ENCODE data around the gene NTNG2.

The NTNG2 gene

DNA sequence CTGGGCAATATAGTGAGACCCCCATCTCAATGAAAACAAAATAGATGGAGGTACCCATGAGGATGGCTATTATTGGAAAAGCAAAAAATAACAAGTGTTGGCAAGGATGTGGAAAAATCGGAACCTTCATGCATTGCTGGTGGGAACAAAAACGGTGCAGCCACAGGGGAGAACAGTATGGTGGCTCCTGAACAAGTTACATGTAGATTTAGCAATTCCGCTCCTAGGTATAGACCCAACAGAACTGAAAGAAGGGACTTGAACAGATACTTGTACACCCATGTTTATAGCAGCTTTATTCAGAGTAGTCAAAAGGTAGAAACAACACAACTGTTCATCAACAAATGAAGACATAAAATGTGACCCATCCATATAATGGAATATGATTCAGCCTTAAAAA, 43.0 kb downstream of the NTNG2 start:
- Histone ChIP-seq H3K9me3 (ENCODE audit: control insufficient read depth, insufficient read depth, low read length) (no peaks in the 10 kb centered on the region), H3K4me1 (ENCODE audit: control insufficient read depth, insufficient read depth, low read length) (peaks cover 7% of the 10 kb centered on the region; the same call in 1 of the 2 replicates), H3K27me3 (ENCODE audit: control insufficient read depth, insufficient read depth, low read length) (no peaks in the 10 kb centered on the region), H3K36me3 (ENCODE audit: control insufficient read depth, insufficient read depth, low read length) (no peaks in the 10 kb centered on the region), H3K9ac (ENCODE audit: low read depth, low read length) (no peak overlapping the region), H3K4me3 (ENCODE audit: low read depth, low read length) (no peak overlapping the region), H3K27ac (ENCODE audit: low read depth, low read length) (no peak overlapping the region)

DNA sequence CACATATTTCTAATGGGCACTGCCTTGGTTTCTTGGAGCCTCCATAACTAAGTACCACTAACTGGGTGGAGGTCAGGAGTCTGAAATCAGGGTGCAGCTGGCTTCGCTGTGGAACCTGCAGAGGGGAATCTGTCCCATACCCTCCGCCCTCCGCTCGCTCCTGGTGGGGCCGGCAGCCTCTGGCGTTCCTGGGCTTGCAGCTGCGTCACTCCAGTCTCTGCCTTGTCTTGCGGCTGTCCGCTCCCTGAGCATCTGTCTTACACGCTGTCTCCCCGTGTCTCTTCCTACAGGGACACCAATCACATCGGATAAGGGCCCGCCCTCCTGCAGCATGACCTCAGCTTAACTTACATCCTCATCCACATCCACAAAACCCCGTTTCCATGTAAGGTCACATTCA, 45.4 kb downstream of the NTNG2 start:
- Histone ChIP-seq H3K4me1 (ENCODE audit: control insufficient read depth, insufficient read depth, low read length) (peaks cover 4% of the 10 kb centered on the region; the same call in 1 of the 2 replicates), H3K9me3 (ENCODE audit: control insufficient read depth, insufficient read depth, low read length) (no peaks in the 10 kb centered on the region), H3K9ac (ENCODE audit: low read depth, low read length) (no peak overlapping the region), H3K27me3 (ENCODE audit: control insufficient read depth, insufficient read depth, low read length) (no peaks in the 10 kb centered on the region), H3K27ac (ENCODE audit: low read depth, low read length) (no peak overlapping the region), H3K36me3 (ENCODE audit: control insufficient read depth, insufficient read depth, low read length) (no peaks in the 10 kb centered on the region), H3K4me3 (ENCODE audit: low read depth, low read length) (no peak overlapping the region)

DNA sequence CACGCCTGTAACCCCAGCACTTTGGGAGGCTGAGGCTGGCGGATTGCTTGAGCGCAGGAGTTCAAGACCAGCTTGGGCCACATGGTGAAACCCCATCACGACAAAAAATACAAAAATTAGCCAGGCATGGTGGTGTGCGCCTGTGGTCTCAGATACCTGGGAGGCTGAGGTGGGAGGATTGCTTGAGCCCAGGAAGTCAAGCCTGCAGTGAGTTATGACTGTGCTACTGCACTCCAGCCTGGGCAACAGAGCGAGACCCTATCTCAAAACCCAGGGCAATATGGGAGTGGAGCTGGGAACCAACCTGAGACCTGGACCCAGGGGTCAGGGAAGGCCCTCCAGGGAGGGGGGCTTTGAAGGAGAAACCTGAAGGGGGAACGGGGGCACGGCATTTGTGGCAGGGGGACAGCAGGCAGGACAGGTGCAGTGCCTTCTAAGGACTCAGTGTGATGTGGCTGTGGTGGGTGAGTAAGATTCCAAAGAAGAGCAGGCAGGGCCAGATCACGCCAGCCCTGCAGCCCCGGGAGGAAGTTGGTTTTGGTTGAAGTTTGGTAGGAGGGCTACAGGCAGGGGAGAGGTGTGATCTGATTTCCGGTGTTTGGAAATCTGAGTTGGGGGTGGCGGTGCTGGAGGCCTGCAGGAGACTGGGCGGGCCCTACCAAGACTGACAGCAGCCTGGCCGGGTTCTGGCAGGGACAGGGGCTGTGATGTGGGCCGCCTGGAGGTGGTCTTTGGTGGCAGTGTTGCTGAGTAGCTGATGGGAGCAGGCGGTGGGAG, 46.2 kb downstream of the NTNG2 start:
- Histone ChIP-seq H3K27me3 (ENCODE audit: control insufficient read depth, insufficient read depth, low read length) (no peaks in the 10 kb centered on the region), H3K27ac (ENCODE audit: low read depth, low read length) (no peak overlapping the region), H3K36me3 (ENCODE audit: control insufficient read depth, insufficient read depth, low read length) (no peaks in the 10 kb centered on the region), H3K9ac (ENCODE audit: low read depth, low read length) (no peak overlapping the region), H3K4me1 (ENCODE audit: control insufficient read depth, insufficient read depth, low read length) (no peaks in the 10 kb centered on the region), H3K4me3 (ENCODE audit: low read depth, low read length) (no peak overlapping the region), H3K9me3 (ENCODE audit: control insufficient read depth, insufficient read depth, low read length) (no peaks in the 10 kb centered on the region)

DNA sequence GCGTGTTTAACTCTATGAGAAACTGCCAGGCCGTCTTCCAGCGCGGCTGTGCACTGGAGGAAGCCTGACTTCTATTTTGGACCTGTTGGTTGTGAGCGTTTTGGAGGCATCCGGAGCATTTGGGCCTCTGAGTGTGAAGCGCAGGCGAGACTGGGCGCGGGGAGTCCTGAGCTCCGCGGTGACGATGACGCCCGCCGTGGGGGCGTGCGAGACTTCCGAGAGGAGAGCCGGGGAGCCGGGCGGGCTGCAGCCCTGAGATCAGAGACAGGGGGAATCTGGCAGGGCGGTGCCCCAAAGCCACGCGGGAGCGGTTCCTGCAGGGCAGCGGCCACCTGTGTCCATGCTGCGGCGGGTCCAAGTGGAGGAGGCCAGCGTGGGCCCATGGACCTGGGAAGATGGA, 47.4 kb downstream of the NTNG2 start:
- H3K9ac ChIP-seq (ENCODE audit: low read depth, low read length) = no peak overlapping the region
- H3K36me3 ChIP-seq (ENCODE audit: control insufficient read depth, insufficient read depth, low read length) = no peaks in the 10 kb centered on the region
- H3K27ac ChIP-seq (ENCODE audit: low read depth, low read length) = no peak overlapping the region
- H3K4me3 ChIP-seq (ENCODE audit: low read depth, low read length) = no peak overlapping the region
- no peaks in the 10 kb centered on the region for H3K9me3 ChIP-seq (ENCODE audit: control insufficient read depth, insufficient read depth, low read length)
- no peaks in the 10 kb centered on the region for H3K27me3 ChIP-seq (ENCODE audit: control insufficient read depth, insufficient read depth, low read length)
- peaks cover 7% of the 10 kb centered on the region for H3K4me1 ChIP-seq (ENCODE audit: control insufficient read depth, insufficient read depth, low read length)

DNA sequence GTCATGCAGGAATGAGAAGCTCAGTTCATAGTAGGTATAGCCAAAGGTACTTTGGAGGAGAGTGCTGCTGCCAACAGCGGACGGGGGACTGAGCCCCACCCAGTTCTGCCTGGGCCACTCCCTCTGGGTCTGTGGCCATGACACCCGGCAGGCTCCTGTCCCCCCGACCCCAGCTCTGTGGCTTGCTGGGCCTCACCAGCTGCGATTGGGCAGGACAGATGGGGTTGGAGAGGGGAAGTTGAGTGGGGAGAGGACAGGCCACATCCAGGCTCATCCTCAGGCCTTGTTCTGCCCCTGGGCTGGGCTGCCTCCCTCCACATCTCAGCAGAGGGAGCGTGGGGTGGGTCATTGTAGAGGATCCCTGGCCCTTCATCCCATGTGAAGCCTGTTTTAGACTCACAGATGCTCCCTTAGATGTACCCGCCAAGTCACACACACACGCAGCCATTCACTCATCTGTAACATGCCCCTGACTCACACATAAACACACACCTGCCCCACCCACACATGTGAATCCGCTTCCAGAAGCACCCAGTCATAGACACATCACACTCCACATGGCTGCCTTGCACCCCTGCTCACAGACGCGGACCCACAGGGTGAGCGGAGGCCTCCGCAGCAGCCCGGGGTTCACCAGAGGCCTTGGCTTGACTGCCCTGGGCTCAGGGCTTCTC, 48.8 kb downstream of the NTNG2 start:
- no peaks in the 10 kb centered on the region for H3K9me3 ChIP-seq (ENCODE audit: control insufficient read depth, insufficient read depth, low read length)
- peaks cover 11% of the 10 kb centered on the region for H3K4me1 ChIP-seq (ENCODE audit: control insufficient read depth, insufficient read depth, low read length)
- H3K27ac ChIP-seq (ENCODE audit: low read depth, low read length) = no peak overlapping the region
- H3K4me3 ChIP-seq (ENCODE audit: low read depth, low read length) = no peak overlapping the region
- H3K27me3 ChIP-seq (ENCODE audit: control insufficient read depth, insufficient read depth, low read length) = no peaks in the 10 kb centered on the region
- H3K9ac ChIP-seq (ENCODE audit: low read depth, low read length) = no peak overlapping the region
- no peaks in the 10 kb centered on the region for H3K36me3 ChIP-seq (ENCODE audit: control insufficient read depth, insufficient read depth, low read length)

DNA sequence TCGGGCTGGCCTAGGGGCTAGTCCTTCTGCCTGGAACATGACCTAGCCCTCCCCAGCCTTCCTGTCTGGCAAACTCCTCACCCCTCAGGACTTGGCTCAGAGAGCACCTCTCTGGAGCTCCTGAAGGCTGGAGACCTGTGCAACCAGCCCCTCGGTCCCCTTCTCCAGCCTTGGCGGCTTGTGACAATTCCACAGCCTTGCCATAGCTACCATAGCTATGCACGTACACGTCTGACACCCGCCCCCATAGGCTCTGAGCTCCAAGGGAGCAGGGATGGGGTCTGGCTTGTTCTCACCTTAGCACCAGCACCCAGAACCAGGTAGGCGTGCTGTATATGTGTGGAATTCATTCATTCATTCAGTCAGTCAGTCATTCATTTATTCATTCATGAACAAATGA, 49.7 kb downstream of the NTNG2 start:
- Histone ChIP-seq H3K4me3 (ENCODE audit: low read depth, low read length) (no peak overlapping the region), H3K9ac (ENCODE audit: low read depth, low read length) (no peak overlapping the region), H3K4me1 (ENCODE audit: control insufficient read depth, insufficient read depth, low read length) (peaks cover 11% of the 10 kb centered on the region), H3K27ac (ENCODE audit: low read depth, low read length) (no peak overlapping the region), H3K36me3 (ENCODE audit: control insufficient read depth, insufficient read depth, low read length) (no peaks in the 10 kb centered on the region), H3K9me3 (ENCODE audit: control insufficient read depth, insufficient read depth, low read length) (no peaks in the 10 kb centered on the region), H3K27me3 (ENCODE audit: control insufficient read depth, insufficient read depth, low read length) (no peaks in the 10 kb centered on the region)

DNA sequence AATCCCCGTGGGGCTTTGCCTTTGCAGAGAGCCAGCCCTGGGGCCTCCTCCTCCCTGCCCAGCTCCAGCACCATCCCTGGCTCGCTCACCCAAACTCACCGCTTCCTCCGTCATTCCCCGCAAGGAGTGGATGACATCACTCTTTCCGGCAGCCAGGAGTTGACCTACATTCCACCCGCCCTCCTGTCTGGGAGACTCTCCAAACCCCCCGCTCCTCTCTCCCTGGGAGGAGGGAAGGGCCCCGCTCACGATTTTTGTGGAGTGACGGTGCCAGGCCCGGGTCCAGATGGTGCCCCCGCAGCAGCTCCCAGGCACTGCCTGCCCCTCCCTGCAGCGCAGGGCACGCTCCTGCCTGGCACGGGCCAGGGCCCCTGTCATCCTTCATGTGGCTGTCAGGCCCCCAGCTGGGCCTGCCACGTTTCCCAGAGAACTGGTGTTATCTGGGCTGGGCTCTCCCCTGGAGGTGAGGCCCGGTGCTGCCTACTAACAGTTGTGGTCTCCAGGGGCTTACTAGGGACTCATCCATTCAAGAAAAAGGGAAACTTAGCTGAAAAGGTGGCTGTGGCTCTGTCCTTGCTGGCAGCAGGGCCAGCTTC, 52.3 kb downstream of the NTNG2 start:
- Histone ChIP-seq H3K9me3 (ENCODE audit: control insufficient read depth, insufficient read depth, low read length) (no peaks in the 10 kb centered on the region), H3K36me3 (ENCODE audit: control insufficient read depth, insufficient read depth, low read length) (no peaks in the 10 kb centered on the region), H3K27me3 (ENCODE audit: control insufficient read depth, insufficient read depth, low read length) (no peaks in the 10 kb centered on the region), H3K9ac (ENCODE audit: low read depth, low read length) (0 out of 2 replicates have a peak overlapping the region, but pooled peaks have one; percentile 24), H3K4me3 (ENCODE audit: low read depth, low read length) (no peak overlapping the region; the same call in 1 of the 2 replicates), H3K4me1 (ENCODE audit: control insufficient read depth, insufficient read depth, low read length) (peaks cover 11% of the 10 kb centered on the region), H3K27ac (ENCODE audit: low read depth, low read length) (no peak overlapping the region)

DNA sequence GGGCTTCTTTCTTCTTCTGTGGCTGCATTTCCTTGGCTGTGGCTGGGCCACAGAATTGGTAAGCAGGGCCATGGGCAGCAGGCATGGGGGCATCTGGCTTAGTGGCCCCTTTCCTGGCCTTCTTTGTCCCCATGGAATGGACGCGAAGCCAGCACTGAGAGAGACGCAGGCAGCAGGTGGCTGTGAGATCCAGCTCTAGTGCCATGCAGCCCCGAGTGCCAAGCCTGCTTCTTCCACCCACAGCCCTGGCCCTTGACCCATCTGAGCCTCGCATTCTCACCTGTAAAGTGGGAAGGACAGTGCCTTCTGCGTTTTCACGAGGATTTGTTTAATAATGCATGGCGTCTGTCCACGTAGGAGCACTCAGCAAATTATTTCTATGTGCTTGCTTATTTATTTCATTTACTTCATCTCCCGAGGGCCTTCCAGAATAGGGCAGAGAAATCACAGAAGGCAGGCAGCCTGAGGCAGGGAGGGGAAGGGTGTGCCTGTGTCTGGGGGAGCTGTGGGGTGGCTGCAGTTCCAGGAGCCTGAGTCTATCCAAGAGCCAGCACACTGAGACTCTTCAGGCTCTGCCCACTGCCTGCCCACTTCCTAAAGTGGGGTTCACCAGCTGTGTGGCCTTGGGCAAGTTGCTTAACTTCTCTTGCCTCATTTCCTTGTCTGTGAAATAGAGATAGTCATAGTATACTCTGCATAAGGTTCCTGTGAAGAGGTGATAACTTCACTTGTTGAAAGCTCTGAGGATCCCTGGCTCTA, 55.2 kb downstream of the NTNG2 start:
- Histone ChIP-seq H3K27ac (ENCODE audit: low read depth, low read length) (no peak overlapping the region), H3K4me3 (ENCODE audit: low read depth, low read length) (no peak overlapping the region), H3K4me1 (ENCODE audit: control insufficient read depth, insufficient read depth, low read length) (peaks cover 11% of the 10 kb centered on the region), H3K27me3 (ENCODE audit: control insufficient read depth, insufficient read depth, low read length) (no peaks in the 10 kb centered on the region), H3K9ac (ENCODE audit: low read depth, low read length) (no peak overlapping the region), H3K9me3 (ENCODE audit: control insufficient read depth, insufficient read depth, low read length) (no peaks in the 10 kb centered on the region), H3K36me3 (ENCODE audit: control insufficient read depth, insufficient read depth, low read length) (no peaks in the 10 kb centered on the region)

DNA sequence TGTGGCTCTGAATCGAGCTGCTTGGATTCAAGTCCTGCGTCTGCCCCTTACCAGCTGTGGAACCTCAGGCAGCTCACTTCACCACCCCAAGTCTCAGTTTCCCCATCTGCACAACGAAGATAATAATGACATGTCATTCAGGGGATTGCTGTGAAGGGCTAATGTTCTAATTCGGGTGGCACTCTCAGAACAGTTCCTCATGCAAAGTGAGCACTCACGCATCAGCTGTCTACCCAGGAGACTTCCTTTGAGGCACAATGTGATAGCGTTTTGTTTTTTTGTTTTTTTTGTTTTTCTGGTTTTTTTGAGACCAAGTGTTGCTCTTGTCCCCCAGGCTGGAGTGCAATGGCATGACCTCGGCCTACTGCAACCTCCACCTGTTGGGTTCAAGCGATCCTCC, 56.4 kb downstream of the NTNG2 start:
- H3K27me3 ChIP-seq (ENCODE audit: control insufficient read depth, insufficient read depth, low read length) = no peaks in the 10 kb centered on the region
- H3K9me3 ChIP-seq (ENCODE audit: control insufficient read depth, insufficient read depth, low read length) = no peaks in the 10 kb centered on the region

DNA sequence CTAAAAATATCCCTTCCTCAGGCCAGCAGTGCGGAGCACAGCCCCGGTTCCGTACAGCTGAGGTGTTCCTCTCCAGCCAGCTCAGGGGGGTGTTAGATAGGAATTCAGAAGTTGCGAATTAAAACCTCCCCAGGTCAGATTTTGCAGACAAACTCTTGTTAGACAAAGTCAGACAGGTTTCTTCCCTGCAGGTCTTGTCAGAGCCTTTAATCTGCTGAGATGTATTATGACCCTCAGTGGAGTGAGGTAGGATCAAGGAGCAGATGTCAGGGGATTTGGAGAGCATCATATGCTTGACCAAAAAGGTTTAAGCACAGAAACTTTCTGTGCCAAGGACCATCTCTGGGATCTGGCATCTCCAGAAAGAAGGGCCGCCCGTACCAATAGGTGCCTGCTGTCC, 60.1 kb downstream of the NTNG2 start:
- Histone ChIP-seq H3K27ac (ENCODE audit: low read depth, low read length) (no peak overlapping the region), H3K27me3 (ENCODE audit: control insufficient read depth, insufficient read depth, low read length) (no peaks in the 10 kb centered on the region), H3K4me1 (ENCODE audit: control insufficient read depth, insufficient read depth, low read length) (no peaks in the 10 kb centered on the region), H3K36me3 (ENCODE audit: control insufficient read depth, insufficient read depth, low read length) (no peaks in the 10 kb centered on the region), H3K9ac (ENCODE audit: low read depth, low read length) (no peak overlapping the region), H3K9me3 (ENCODE audit: control insufficient read depth, insufficient read depth, low read length) (no peaks in the 10 kb centered on the region), H3K4me3 (ENCODE audit: low read depth, low read length) (no peak overlapping the region)

More for the DNA sequence above, 56.4 kb downstream of the NTNG2 start:
- no peak overlapping the region for H3K27ac ChIP-seq (ENCODE audit: low read depth, low read length)
- H3K36me3 ChIP-seq (ENCODE audit: control insufficient read depth, insufficient read depth, low read length) = no peaks in the 10 kb centered on the region
- H3K4me1 ChIP-seq (ENCODE audit: control insufficient read depth, insufficient read depth, low read length) = peaks cover 11% of the 10 kb centered on the region
- no peak overlapping the region for H3K4me3 ChIP-seq (ENCODE audit: low read depth, low read length)
- no peak overlapping the region for H3K9ac ChIP-seq (ENCODE audit: low read depth, low read length)
